ENCODE results near the gene EML5.

DNA sequence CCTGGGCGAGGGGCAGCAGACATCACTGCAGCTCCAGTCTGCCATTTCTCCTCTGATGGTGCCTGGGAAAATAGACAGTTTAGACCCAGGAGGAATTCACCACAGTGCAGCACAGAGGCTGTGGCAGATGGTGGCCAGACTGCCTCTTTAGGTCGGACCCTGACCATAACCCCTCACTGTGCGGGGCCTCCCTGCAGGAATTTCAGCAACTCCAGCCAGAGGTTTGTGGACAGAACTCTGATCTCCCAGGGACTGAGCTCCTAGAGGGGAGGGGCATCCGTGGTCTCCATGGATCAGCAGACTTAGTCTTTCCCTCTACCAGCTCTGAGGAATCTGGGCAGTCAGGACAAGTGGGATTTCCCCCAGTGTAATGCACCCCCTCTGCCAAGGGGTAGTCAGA lies 123.4 kb downstream of the EML5 start:
- TF ChIP-seq, protein P1, sequence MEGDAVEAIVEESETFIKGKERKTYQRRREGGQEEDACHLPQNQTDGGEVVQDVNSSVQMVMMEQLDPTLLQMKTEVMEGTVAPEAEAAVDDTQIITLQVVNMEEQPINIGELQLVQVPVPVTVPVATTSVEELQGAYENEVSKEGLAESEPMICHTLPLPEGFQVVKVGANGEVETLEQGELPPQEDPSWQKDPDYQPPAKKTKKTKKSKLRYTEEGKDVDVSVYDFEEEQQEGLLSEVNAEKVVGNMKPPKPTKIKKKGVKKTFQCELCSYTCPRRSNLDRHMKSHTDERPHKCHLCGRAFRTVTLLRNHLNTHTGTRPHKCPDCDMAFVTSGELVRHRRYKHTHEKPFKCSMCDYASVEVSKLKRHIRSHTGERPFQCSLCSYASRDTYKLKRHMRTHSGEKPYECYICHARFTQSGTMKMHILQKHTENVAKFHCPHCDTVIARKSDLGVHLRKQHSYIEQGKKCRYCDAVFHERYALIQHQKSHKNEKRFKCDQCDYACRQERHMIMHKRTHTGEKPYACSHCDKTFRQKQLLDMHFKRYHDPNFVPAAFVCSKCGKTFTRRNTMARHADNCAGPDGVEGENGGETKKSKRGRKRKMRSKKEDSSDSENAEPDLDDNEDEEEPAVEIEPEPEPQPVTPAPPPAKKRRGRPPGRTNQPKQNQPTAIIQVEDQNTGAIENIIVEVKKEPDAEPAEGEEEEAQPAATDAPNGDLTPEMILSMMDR (IDR thresholded peaks at IDR 0.05): no peak
- TF ChIP-seq POLR2AphosphoS5 (IDR thresholded peaks at IDR 0.05; ENCODE audit: insufficient read depth in 1 of 2, low read depth in 1 of 2): no peak

Data from vagina (tissue), 2 donors.